ENCODE measurements around the gene PHLDB2.

DNA sequence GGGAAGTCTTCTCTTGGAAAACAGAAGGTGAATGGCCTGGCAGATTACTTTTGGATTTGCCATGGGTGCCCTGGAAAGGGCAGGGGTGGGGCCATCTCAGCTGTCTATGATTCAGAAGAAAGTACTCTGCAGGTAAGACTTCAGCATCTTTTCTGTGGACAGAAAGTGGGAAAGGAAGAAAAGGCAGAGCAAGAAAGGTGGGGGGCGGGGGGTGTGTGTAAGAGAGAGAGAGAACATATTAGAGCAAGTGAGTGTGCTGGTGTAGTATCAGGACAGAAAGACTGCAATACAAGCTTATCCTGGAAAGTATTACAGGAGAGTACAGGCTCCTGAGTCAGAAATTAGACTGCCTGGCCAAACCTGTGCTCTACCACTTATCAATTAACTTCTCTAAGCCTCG, 145.1 kb downstream of the PHLDB2 start:
- TF ChIP-seq POLR2A (IDR thresholded peaks at IDR 0.05; ENCODE audit: low read depth) (no peak), CTCF (IDR thresholded peaks at IDR 0.05) (no peak), EP300 (IDR thresholded peaks at IDR 0.05) (no peak)

Measured in esophagus muscularis mucosa (tissue), 4 donors.